HAP-1 (cell line): Measurements from ENCODE around the gene DDX5.
"Not testable (repeated sequence)": the region's sequence is repeated elsewhere in the genome, so short reads cannot be mapped to it uniquely, and the experiment has no call there.

ENCODE experiments used
- DNase-seq, 2 experiments: peaks; one replicate each; pipeline ENCODE4 v3.0.0-alpha.2; 2016 to 2020; ENCODE audit warnings: low spot score in 2 of 2
- H3K27me3 ChIP-seq: fragments of 250-450 bp; sonication (Bioruptor Pico); 2 replicates; pipeline ENCODE4 v1.5.1; 2020; ENCODE audit warnings: low read depth, mild to moderate bottlenecking, moderate library complexity
- H3K36me3 ChIP-seq: fragments of 250-450 bp; sonication (Bioruptor Pico); replicated peaks from 2 replicates; pipeline ENCODE4 v1.5.1; 2020; ENCODE audit warnings: mild to moderate bottlenecking
- H3K4me1 ChIP-seq: fragments of 250-450 bp; sonication (Bioruptor Pico); 2 replicates; pipeline ENCODE4 v1.5.1; 2020; ENCODE audit warnings: mild to moderate bottlenecking
- H3K4me3 ChIP-seq: fragments of 250-450 bp; sonication (Bioruptor Pico); 2 replicates; pipeline ENCODE4 v1.5.1; 2020; ENCODE audit warnings: mild to moderate bottlenecking, moderate library complexity
- H3K9me3 ChIP-seq: fragments of 250-450 bp; sonication (Bioruptor Pico); 2 replicates; pipeline ENCODE4 v1.5.1; 2020; ENCODE audit warnings: mild to moderate bottlenecking, moderate library complexity
- in situ Hi-C: fragments of 300-500 bp; cut with MboI; formaldehyde crosslinking; loops from 3 replicates; pipeline ENCODE4 v1.14.3; 2020; ENCODE audit warnings: low sequenced_read_pairs, inconsistent platforms, mixed read lengths

DDX5 gene

DNA sequence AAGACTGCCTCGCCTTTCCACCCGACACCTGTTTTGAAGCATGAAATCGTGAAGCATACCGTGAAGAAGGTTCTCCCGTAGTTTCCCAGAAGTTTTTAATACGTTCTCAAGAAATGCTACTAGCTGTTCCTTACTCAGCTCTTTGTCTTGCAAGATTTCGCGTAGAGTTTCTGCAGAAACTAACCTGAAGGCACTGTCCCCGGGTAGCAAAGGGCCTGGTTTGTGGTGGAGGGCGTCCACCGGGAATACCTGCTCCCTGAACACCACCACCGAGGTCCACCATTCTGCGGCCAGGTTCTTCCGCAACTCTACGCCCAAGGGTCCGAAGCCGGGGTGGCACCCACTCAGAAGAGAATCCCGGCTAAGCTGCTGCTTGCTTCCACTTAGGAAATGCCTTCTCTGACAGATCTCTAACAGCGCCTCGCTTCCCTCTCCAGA is 9.7 kb downstream of the DDX5 start:
- Histone ChIP-seq H3K9me3 (no peaks in the 10 kb centered on the region), H3K4me3 (peak overlapping the region; percentile 69), H3K36me3 (peaks cover 52% of the 10 kb centered on the region), H3K27me3 (no peaks in the 10 kb centered on the region), H3K4me1 (peaks cover 15% of the 10 kb centered on the region)
- peak in 1 of 2 experiments; percentile 27 for DNase-seq
- in situ Hi-C loops, result loop anchor here (10.0 kb wide), 1 partner anchor 72 kb away; no protein-coding TSS in a partner anchor

DNA sequence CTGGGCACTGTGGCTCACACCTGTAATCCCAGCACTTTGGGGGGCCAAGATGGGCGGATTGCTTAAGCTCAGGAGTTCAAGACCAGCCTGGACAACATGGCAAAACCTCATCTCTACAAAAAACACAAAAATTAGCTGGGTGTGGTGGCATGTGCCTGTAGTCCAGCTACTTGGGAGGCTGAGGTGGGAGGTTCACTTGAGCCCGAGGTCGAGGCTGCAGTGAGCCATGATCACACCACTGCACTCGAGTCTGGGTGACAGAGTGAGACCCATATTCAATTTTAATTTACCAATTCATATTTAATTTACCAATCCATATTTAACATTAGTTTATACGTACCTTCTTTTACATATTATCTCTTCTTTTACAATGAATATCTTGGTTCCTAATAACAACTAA is 10.8 kb downstream of the DDX5 start:
- in situ Hi-C loops, result loop anchor here (10.0 kb wide), 1 partner anchor 70 kb away; no protein-coding TSS in a partner anchor
- Histone ChIP-seq H3K4me1 (peaks cover 15% of the 10 kb centered on the region), H3K36me3 (peaks cover 52% of the 10 kb centered on the region), H3K4me3 (peak overlapping the region; percentile 69)
- DNase-seq, H3K27me3 ChIP-seq, H3K9me3 ChIP-seq: not testable (repeated sequence)

DNA sequence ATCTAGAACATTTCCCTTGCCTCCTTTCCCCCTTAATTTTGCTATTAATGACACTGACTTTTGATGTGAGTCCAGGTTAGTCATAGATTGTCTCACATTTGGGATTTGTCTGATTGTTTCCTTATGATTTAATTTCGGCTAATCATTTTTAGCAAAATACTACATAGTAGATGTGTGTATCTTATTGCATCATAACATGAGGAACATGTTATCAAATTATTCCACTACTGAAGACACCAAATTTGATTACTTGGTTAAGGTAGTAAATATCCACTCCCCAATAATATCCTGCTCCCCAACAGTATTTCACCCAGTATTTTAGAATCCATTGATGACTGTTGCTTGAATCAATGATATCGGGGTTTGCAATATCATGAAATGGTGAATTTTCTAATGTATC is 12.0 kb downstream of the DDX5 start:
- no peak for DNase-seq
- H3K27me3 ChIP-seq, result no peaks in the 10 kb centered on the region
- H3K4me1 ChIP-seq, result peaks cover 10% of the 10 kb centered on the region
- no peaks in the 10 kb centered on the region for H3K9me3 ChIP-seq
- in situ Hi-C loops, result loop anchor here (10.0 kb wide), 1 partner anchor 69 kb away; no protein-coding TSS in a partner anchor
- H3K4me3 ChIP-seq, result peak overlapping the region; percentile 69
- H3K36me3 ChIP-seq, result peaks cover 50% of the 10 kb centered on the region

DNA sequence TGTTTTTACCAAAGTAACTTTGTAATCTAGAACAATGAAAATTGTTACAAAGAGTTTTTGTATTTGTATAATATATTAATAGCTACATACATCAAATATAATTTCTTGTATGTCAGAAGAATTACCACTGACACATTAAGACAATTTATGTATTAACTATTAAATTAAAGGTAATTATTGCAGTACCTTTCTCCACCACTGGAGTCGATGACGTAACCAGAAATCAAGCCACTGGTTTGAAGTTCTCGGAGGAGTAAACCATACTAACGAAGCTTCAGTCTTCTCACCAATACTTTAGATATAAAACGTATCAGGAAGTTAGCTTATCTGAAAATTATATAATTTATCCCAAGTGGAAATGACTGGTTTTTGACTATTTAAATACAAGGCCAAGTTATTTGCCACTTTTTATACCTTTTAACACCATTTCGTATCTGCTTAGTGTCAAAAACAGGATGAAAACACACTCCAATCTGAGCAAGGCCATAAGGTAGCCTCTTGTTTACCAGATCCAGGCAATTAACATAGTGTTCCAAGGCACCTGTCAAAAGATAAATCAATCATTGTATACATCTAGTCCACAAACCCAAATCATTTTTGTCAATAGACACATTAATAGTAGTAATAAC is 13.5 kb downstream of the DDX5 start:
- no peaks in the 10 kb centered on the region for H3K9me3 ChIP-seq
- H3K4me1 ChIP-seq, result peaks cover 5% of the 10 kb centered on the region
- H3K36me3 ChIP-seq, result peaks cover 39% of the 10 kb centered on the region
- in situ Hi-C loops, result loop anchor here (10.0 kb wide), 1 partner anchor 68 kb away; no protein-coding TSS in a partner anchor
- no peaks in the 10 kb centered on the region for H3K27me3 ChIP-seq
- DNase-seq, result no peak
- no peak overlapping the region for H3K4me3 ChIP-seq

DNA sequence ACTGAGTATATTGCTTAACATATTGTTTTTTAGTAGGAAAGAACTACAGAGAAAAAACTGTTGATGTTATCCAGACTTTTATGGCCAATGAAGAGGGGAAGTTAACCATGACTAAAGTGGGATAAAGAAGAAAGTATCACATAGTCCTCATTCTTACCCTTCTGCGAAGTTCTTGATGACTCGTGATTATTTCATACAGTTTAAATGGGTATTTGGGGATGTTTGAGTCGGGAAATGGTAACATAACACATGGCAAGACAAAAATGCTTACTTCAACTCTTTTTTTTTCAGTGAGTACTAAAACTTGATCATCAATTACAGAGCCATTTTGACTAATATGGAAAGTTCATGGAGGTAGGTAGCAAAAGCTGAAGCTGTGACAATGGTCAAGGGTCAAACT is 14.1 kb downstream of the DDX5 start:
- Histone ChIP-seq H3K36me3 (peaks cover 42% of the 10 kb centered on the region), H3K27me3 (no peaks in the 10 kb centered on the region), H3K9me3 (no peaks in the 10 kb centered on the region), H3K4me1 (no peaks in the 10 kb centered on the region), H3K4me3 (no peak overlapping the region)
- in situ Hi-C loops, result loop anchor here (10.0 kb wide), 1 partner anchor 67 kb away; no protein-coding TSS in a partner anchor
- DNase-seq, result no peak

DNA sequence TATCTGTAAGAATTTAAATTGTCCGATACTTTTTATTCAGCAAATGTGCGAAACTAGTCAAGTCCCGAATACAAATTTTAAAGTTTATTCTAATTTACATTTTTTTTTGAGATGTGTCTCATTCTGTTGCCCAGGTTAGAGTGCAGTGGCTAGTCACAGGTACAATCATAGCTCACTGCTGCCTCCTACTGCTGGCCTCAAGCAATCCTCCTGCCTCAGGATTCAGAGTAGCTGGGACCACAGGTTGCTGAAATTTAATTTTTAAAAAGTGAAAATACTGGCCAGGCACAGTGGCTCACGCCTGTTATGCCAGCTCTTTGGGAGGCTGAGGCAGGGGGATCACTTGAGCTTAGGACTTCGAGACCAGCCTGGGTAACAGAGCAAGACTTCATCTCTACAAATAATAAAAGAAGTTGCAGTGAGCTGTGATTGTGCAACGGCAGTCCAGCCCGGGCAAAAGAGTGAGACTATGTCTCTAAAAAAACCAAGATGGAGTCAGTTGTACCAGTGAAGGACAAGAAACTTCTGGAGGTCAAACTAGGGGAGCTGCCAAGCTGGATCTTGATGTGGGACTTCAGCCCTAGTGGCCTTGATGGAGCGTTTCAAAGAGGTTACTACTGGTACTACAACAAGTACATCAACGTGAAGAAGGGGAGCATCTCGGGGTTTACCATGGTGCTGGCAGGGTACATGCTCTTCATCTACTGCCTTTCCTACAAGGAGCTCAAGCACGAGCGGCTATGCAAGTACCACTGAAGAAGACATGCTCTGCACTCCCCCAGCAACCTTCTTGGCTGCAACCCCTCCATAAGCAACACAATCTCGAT is 14.8 kb downstream of the DDX5 start:
- peak in 1 of 2 experiments; percentile 55 for DNase-seq
- in situ Hi-C loops, result loop anchor here (10.0 kb wide), 1 partner anchor 66 kb away; no protein-coding TSS in a partner anchor
- Histone ChIP-seq H3K27me3 (no peaks in the 10 kb centered on the region), H3K9me3 (no peaks in the 10 kb centered on the region), H3K36me3 (peaks cover 46% of the 10 kb centered on the region), H3K4me3 (no peak overlapping the region), H3K4me1 (no peaks in the 10 kb centered on the region)

DNA sequence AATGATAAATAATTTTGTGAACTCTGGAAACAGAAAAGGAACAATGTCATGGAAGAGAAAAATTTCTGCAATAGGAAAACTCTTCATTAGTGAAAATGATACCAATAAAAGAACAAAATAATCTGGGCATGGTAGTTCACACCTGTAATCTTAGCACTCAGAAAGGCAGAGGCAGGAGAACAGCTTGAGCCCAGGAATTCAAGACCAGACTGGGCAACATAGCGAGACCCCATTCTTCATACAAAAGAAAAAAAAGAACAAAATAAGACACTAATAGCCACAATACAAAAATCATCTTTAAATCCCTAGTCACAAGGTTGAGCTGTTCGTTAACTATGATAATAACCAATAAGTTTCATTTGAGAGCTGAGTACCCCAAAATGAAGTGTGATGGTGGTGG is 17.8 kb downstream of the DDX5 start:
- Histone ChIP-seq H3K27me3 (no peaks in the 10 kb centered on the region), H3K4me1 (no peaks in the 10 kb centered on the region), H3K9me3 (no peaks in the 10 kb centered on the region), H3K36me3 (peaks cover 69% of the 10 kb centered on the region), H3K4me3 (no peak overlapping the region)
- DNase-seq, result no peak
- in situ Hi-C loops, result no loop called here

DNA sequence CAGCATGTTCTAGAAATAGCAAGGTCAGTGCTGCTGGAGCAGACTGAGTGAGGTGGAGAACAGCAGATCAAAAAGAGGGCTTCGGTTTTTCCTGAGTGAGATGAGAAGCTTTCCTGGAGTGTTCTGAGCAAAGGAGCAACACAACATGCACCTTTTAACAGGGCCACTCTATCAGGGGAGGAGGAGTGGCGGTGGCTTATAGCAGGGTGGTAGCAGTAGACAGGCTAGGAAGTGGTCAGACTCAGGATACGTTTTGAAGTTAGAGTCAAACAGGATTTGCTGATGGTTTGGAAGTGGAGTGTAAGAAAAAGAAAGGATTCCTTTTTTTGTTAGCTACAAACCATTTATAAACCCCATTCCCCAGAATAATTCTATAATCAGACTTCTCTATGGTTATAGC is 21.7 kb downstream of the DDX5 start:
- no peaks in the 10 kb centered on the region for H3K4me1 ChIP-seq
- H3K9me3 ChIP-seq, result no peaks in the 10 kb centered on the region
- H3K36me3 ChIP-seq, result peaks cover 61% of the 10 kb centered on the region
- in situ Hi-C loops, result no loop called here
- H3K4me3 ChIP-seq, result no peak overlapping the region
- no peaks in the 10 kb centered on the region for H3K27me3 ChIP-seq
- no peak for DNase-seq

DNA sequence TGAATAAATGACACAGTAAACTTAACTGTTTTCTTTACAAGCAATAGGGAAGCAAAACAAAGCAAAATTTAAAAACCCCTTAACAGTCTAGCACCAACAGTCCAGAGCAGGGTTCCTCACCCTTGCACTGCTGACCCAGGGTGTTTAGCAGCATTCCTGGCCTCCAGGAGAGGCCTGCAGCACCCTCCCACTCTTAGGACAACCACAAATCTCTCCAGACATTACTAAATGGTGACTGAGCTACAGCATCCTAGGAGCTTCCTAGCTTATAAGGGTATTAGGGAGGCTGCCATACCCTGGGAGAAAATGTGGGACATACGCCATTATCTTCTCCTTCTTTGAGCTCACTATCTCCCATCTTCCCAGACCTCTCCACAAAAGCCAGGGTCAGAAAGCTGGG is 25.1 kb downstream of the DDX5 start:
- DNase-seq, result no peak
- Histone ChIP-seq H3K36me3 (peaks cover 50% of the 10 kb centered on the region), H3K9me3 (no peaks in the 10 kb centered on the region), H3K27me3 (no peaks in the 10 kb centered on the region), H3K4me3 (no peak overlapping the region), H3K4me1 (no peaks in the 10 kb centered on the region)
- in situ Hi-C loops, result no loop called here

DNA sequence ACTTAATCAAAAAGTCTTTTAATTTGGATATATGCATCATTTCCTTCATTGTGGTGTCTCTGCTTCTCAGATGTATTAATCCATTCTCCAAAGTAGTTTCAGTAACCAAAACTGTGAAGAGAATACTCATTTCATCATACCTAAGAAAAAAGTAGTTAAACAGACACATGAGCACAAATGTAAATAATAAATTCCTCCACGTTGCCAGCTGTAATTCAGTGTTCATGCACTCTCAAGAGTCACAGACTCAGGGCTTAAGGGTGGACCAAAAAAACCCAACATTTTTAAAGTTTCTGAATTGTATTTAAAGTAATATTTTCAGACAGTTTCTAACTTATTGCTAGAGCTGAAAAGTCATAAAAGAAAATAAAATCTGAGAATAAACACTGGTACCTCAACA is 28.2 kb downstream of the DDX5 start:
- no peak for DNase-seq
- in situ Hi-C loops, result no loop called here
- H3K36me3 ChIP-seq, result peaks cover 24% of the 10 kb centered on the region
- no peak overlapping the region for H3K4me3 ChIP-seq
- no peaks in the 10 kb centered on the region for H3K4me1 ChIP-seq
- no peaks in the 10 kb centered on the region for H3K27me3 ChIP-seq
- no peaks in the 10 kb centered on the region for H3K9me3 ChIP-seq

DNA sequence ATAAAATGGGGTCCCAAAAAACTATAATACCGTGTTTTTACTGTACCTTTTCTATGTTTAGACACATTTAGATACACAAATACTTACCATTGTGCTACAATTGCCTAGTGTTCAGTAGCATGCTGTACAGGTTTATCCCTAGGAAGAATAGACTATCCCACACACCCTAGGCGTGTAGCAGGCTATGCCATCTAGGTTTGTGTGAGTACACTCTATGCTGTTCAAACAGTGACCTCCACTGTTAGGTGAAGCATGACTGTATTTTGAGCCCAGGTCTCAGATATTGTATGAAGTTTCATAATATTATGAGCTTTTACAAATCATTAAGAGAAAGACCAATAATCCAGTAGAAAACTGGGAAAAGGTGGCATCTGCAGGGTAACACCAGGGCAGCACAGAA is 33.5 kb downstream of the DDX5 start:
- Histone ChIP-seq H3K36me3 (no peaks in the 10 kb centered on the region), H3K9me3 (no peaks in the 10 kb centered on the region), H3K27me3 (no peaks in the 10 kb centered on the region), H3K4me1 (no peaks in the 10 kb centered on the region), H3K4me3 (no peak overlapping the region)
- in situ Hi-C loops, result no loop called here
- DNase-seq, result no peak

DNA sequence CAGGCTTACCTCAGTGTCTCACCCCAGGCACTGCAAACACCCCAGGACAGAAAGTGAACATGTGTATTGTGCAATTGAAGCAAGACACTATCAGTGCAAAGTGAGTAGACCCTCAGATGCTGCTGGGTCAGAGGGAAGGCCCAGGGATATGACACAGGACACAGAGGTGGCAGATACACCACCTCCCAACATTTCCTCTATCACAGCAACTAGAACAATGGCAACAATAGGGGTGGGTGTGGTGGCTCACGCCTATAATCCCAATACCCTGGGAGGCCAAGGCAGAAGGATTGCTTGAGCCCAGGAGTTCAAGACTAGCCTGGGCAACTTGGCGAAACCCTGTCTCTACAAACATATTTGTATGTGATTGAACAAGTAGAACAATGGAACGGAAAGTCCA is 34.6 kb downstream of the DDX5 start:
- Histone ChIP-seq H3K4me3 (no peak overlapping the region), H3K27me3 (no peaks in the 10 kb centered on the region), H3K9me3 (no peaks in the 10 kb centered on the region), H3K36me3 (no peaks in the 10 kb centered on the region), H3K4me1 (no peaks in the 10 kb centered on the region)
- DNase-seq, result no peak
- in situ Hi-C loops, result no loop called here

DNA sequence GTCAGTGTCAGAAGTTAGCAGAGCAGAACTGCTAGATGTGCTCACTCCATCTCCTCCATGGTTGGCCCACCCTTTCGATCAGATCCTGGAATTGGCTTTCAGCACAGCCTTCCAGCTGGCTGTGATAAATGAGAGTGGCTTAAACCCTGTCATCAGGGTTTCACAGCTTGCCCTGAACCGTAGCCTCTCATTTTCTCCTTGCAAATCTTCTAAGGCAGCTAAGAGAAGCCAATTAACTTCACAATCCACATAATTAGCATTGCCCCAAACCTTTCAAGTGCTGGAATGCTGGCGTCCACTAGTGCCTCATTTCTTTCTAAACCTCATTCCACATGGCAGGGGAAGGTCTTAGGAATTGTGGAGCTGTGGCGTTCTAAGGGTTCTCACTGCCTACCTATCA is 35.5 kb downstream of the DDX5 start:
- Histone ChIP-seq H3K4me1 (no peaks in the 10 kb centered on the region), H3K36me3 (no peaks in the 10 kb centered on the region)

DNA sequence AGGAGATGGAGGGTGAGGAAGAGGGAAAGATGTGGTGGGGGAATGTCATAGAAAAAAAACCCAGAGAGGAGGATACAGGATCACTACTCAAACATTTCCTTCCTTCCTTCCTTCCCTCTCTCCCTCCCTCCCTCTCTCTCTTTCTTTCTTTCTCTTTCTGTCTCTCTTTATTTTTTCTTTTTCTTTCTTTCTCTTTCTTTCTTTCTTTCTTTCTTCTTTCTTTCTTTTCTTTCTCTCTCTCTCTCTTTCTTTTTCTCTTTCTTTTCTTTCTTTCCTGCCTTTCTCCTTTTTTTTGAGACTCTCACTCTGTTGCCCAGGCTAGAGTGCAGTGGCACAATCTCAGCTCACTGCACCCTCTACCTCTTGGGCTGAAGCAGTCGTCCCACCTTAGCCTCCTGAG is 39.3 kb downstream of the DDX5 start:
- in situ Hi-C loops, H3K9me3 ChIP-seq, H3K27me3 ChIP-seq, H3K4me1 ChIP-seq, H3K4me3 ChIP-seq, H3K36me3 ChIP-seq, DNase-seq: not testable (repeated sequence)

More for the DNA sequence above, 35.5 kb downstream of the DDX5 start:
- Histone ChIP-seq H3K9me3 (no peaks in the 10 kb centered on the region), H3K4me3 (no peak overlapping the region), H3K27me3 (no peaks in the 10 kb centered on the region)
- in situ Hi-C loops, result no loop called here
- DNase-seq, result no peak
